ENCODE results near the gene SP110.

Gene SP110

GRCh38 chr2:230234122-230234722 is 14.4 kb upstream of the SP110 start:
- Histone ChIP-seq H3K9ac (no peak overlapping the region), H3K79me2 (no peaks in the 10 kb centered on the region), H3K36me3 (ENCODE audit: control insufficient read depth, insufficient read depth, low read length) (no peaks in the 10 kb centered on the region), H3K4me2 (ENCODE audit: low read length) (no peak overlapping the region), H2AFZ (no peak overlapping the region), H3K4me1 (no peaks in the 10 kb centered on the region), H3K9me3 (ENCODE audit: control insufficient read depth, low read length) (no peaks in the 10 kb centered on the region), H3K4me3 (ENCODE audit: low read depth, low read length) (no peak overlapping the region), H3K27me3 (ENCODE audit: control insufficient read depth, insufficient read depth, low read length) (no peaks in the 10 kb centered on the region), H3K27ac (no peak overlapping the region)
- no peak for TF ChIP-seq CTCF (IDR thresholded peaks at IDR 0.05)

GRCh38 chr2:230231251-230231650 is 11.5 kb upstream of the SP110 start:
- no peak overlapping the region for H3K4me3 ChIP-seq (ENCODE audit: low read depth, low read length)
- H3K4me1 ChIP-seq = no peaks in the 10 kb centered on the region
- H3K27ac ChIP-seq = no peak overlapping the region
- no peak overlapping the region for H3K9ac ChIP-seq
- H3K79me2 ChIP-seq = no peaks in the 10 kb centered on the region
- H3K27me3 ChIP-seq (ENCODE audit: control insufficient read depth, insufficient read depth, low read length) = no peaks in the 10 kb centered on the region
- no peak for TF ChIP-seq CTCF (IDR thresholded peaks at IDR 0.05)
- no peaks in the 10 kb centered on the region for H3K36me3 ChIP-seq (ENCODE audit: control insufficient read depth, insufficient read depth, low read length)
- H3K9me3 ChIP-seq (ENCODE audit: control insufficient read depth, low read length) = no peaks in the 10 kb centered on the region
- no peak overlapping the region for H2AFZ ChIP-seq
- no peak overlapping the region for H3K4me2 ChIP-seq (ENCODE audit: low read length)

- H2AFZ ChIP-seq = no peak overlapping the region
- H3K9ac ChIP-seq = no peak overlapping the region
- no peak overlapping the region for H3K27ac ChIP-seq
- no peaks in the 10 kb centered on the region for H3K79me2 ChIP-seq
- H3K4me2 ChIP-seq (ENCODE audit: low read length) = no peak overlapping the region
- no peak overlapping the region for H3K4me3 ChIP-seq (ENCODE audit: low read depth, low read length)
- no peaks in the 10 kb centered on the region for H3K9me3 ChIP-seq (ENCODE audit: control insufficient read depth, low read length)
- H3K27me3 ChIP-seq (ENCODE audit: control insufficient read depth, insufficient read depth, low read length) = no peaks in the 10 kb centered on the region
- TF ChIP-seq CTCF (IDR thresholded peaks at IDR 0.05) = no peak
- no peaks in the 10 kb centered on the region for H3K36me3 ChIP-seq (ENCODE audit: control insufficient read depth, insufficient read depth, low read length)
- no peaks in the 10 kb centered on the region for H3K4me1 ChIP-seq
These were observed 10.9 kb upstream of the SP110 start for GRCh38 chr2:230230496-230231200.

GRCh38 chr2:230230087-230230486 is 10.3 kb upstream of the SP110 start:
- H3K4me3 ChIP-seq (ENCODE audit: low read depth, low read length) = no peak overlapping the region
- H3K9ac ChIP-seq = no peak overlapping the region
- H3K36me3 ChIP-seq (ENCODE audit: control insufficient read depth, insufficient read depth, low read length) = no peaks in the 10 kb centered on the region
- H2AFZ ChIP-seq = no peak overlapping the region
- H3K4me1 ChIP-seq = no peaks in the 10 kb centered on the region
- no peak overlapping the region for H3K27ac ChIP-seq
- H3K79me2 ChIP-seq = no peaks in the 10 kb centered on the region
- TF ChIP-seq CTCF (IDR thresholded peaks at IDR 0.05) = no peak
- H3K9me3 ChIP-seq (ENCODE audit: control insufficient read depth, low read length) = no peaks in the 10 kb centered on the region
- no peaks in the 10 kb centered on the region for H3K27me3 ChIP-seq (ENCODE audit: control insufficient read depth, insufficient read depth, low read length)
- no peak overlapping the region for H3K4me2 ChIP-seq (ENCODE audit: low read length)

- Histone ChIP-seq H3K36me3 (ENCODE audit: control insufficient read depth, insufficient read depth, low read length) (no peaks in the 10 kb centered on the region), H3K27me3 (ENCODE audit: control insufficient read depth, insufficient read depth, low read length) (no peaks in the 10 kb centered on the region), H3K4me3 (ENCODE audit: low read depth, low read length) (no peak overlapping the region), H3K79me2 (no peaks in the 10 kb centered on the region), H3K4me1 (no peaks in the 10 kb centered on the region), H3K9ac (no peak overlapping the region), H3K9me3 (ENCODE audit: control insufficient read depth, low read length) (no peaks in the 10 kb centered on the region), H2AFZ (no peak overlapping the region), H3K4me2 (ENCODE audit: low read length) (no peak overlapping the region), H3K27ac (no peak overlapping the region)
- TF ChIP-seq CTCF (IDR thresholded peaks at IDR 0.05) = no peak
These were observed 7.4 kb upstream of the SP110 start for GRCh38 chr2:230227216-230227615.
